ENCODE measurements around the gene LTB4R.

GRCh38 chr14:24277071-24277470 is 34.2 kb upstream of the LTB4R start:
- TF ChIP-seq CTCF (IDR thresholded peaks at IDR 0.05) (no peak), POLR2A (IDR thresholded peaks at IDR 0.05) (no peak), POLR2AphosphoS5 (IDR thresholded peaks at IDR 0.05) (no peak), EP300 (IDR thresholded peaks at IDR 0.05) (no peak)

All from upper lobe of left lung (tissue), 4 donors.